Motor neuron (in vitro differentiated cells): ENCODE results near the gene LRRC74A. TPM values are rescaled to one million over a fixed set of nuclear protein-coding genes. Genes with fewer than 3 reads are reported as not detected.
"Not testable (repeated sequence)": the region's sequence is repeated elsewhere in the genome, so short reads cannot be mapped to it uniquely, and the experiment has no call there.

Experiments used
- ATAC-seq, 8 experiments: fragments of 200-7000 bp; cut with Tn5 transposase; replicated peaks in 6 of 8; 2 replicates each; pipeline ENCODE4 v1.8.0; 2021; ENCODE audit warnings: mild to moderate bottlenecking in 8 of 8, moderate library complexity in 8 of 8
- H3K27ac ChIP-seq, 2 donors: fragments of 250-450 bp; sonication (Bioruptor Pico); 2 replicates each; pipeline ENCODE4 v1.9.0; 2021; ENCODE audit warnings: antibody characterized with exemption in 2 of 2, mild to moderate bottlenecking in 2 of 2, moderate library complexity in 1 of 2
- H3K4me1 ChIP-seq, 2 donors: fragments of 250-450 bp; sonication (Bioruptor Pico); replicated peaks in 1 of 2; 2 replicates each; pipeline ENCODE4 v1.6.1; 2021; ENCODE audit warnings: antibody characterized with exemption in 2 of 2, mild to moderate bottlenecking in 2 of 2, moderate library complexity in 1 of 2
- H3K4me3 ChIP-seq, 5 donors: fragments of 250-450 bp; sonication (Bioruptor Pico); 2 replicates each; pipeline ENCODE4 v1.9.0; 2021; ENCODE audit warnings: antibody characterized with exemption in 5 of 5, mild to moderate bottlenecking in 5 of 5, moderate library complexity in 4 of 5
- WGBS, 10 experiments: fragments of 450-650 bp; shearing (Covaris generic); methylation state at CpG; one replicate each; pipeline ENCODE4 v1.0.0; 2022; 5-methylcytosine and 5-hydroxymethylcytosine counted together
- in situ Hi-C, 9 experiments: fragments of 400-800 bp; cut with MboI; loops; one replicate each; pipeline ENCODE4 v1.15.0; 2021; ENCODE audit warnings: low sequenced_read_pairs in 9 of 9, low pct_unique_long_range_greater_than_20kb in 2 of 9; ENCODE audit not compliant: unreplicated experiment in 9 of 9
- total RNA-seq, 8 experiments: library from RNA; unstranded; fragments of 300-600 nt; gene quantifications; 2 replicates each; pipeline versions ENCODE4 v1.2.3 to v1.2.4, GENCODE V29; 2022

Gene LRRC74A
- total RNA-seq, 8 experiments from 2014 or later = 0.38 to 0.80 TPM; not detected in 6

GRCh38 chr14:76884394-76884793, 58.2 kb downstream of the LRRC74A start:
- WGBS, 10 experiments = 53 to 86% (median 76%) methylated on average over 1 to 5 of the region's 6 CpGs; no CpG with 5 or more reads in 7 of the 10 experiments
- in situ Hi-C loops = loop anchor here in 2 of 9 experiments (10.0 to 25.0 kb wide), 2 partner anchors 190 to 428 kb away; partner anchors contain the start of genes GSTZ1 (in 1 of the 2) and POMT2 (in 1 of the 2)
- peak in 1 of 8 experiments; percentile 13 for ATAC-seq
- Histone ChIP-seq H3K27ac (no peak overlapping the region), H3K4me1 (peaks cover 0 to 4% of the 10 kb centered on the region in 2 donors), H3K4me3 (no peak overlapping the region)

- in situ Hi-C loops = loop anchor here in 2 of 9 experiments (10.0 to 25.0 kb wide), 2 partner anchors 190 to 427 kb away; partner anchors contain the start of genes GSTZ1 (in 1 of the 2) and POMT2 (in 1 of the 2)
- H3K27ac ChIP-seq = no peak overlapping the region
Observed at GRCh38 chr14:76884853-76885276, 58.7 kb downstream of the LRRC74A start.

GRCh38 chr14:76887191-76887590, 61.0 kb downstream of the LRRC74A start:
- H3K4me3 ChIP-seq = no peak overlapping the region
- no peak overlapping the region for H3K27ac ChIP-seq
- H3K4me1 ChIP-seq = peaks cover 0 to 4% of the 10 kb centered on the region in 2 donors
- no peak for ATAC-seq
- in situ Hi-C loops = loop anchor here in 2 of 9 experiments (10.0 to 25.0 kb wide), 2 partner anchors 188 to 425 kb away; partner anchors contain the start of genes GSTZ1 (in 1 of the 2) and POMT2 (in 1 of the 2)
- WGBS, 10 experiments = 0 to 90% (median 62%) methylated on average over 1 to 5 of the region's 6 CpGs; no CpG with 5 or more reads in 2 of the 10 experiments

More at GRCh38 chr14:76884853-76885276, 58.7 kb downstream of the LRRC74A start:
- Histone ChIP-seq H3K4me3 (no peak overlapping the region), H3K4me1 (peaks cover 0 to 4% of the 10 kb centered on the region in 2 donors)
- WGBS, 10 experiments = 40 to 74% (median 50%) methylated on average over 2 to 6 of the region's 14 CpGs; no CpG with 5 or more reads in 7 of the 10 experiments
- ATAC-seq = peak in 4 of 8 experiments; percentile 32 to 93 (median 92)

DNA sequence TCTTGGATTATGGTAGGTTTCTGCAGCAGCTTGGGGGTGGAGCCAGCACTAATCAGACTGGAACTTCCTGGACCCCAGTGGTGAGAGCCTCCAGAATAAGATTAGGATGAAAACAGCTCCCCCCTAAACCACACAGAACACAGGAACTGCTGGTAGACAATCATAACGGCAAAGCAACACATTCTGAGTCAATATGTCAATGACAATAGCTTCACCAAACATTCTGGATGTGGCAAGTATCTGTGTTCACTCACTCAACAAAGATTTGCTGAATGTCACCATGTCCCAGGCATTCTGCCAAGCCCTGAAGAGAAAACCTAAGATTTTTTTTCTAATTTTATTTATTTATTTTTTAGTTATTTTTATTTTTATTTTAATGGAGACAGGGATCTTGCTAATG, 65.2 kb downstream of the LRRC74A start:
- Histone ChIP-seq H3K4me1 (no peaks in the 10 kb centered on the region), H3K27ac (no peak overlapping the region), H3K4me3 (no peak overlapping the region)
- ATAC-seq = no peak
- 0 to 100% (median 89%) methylated on average over 1 of the region's 1 CpG; no CpG with 5 or more reads in 5 of the 10 experiments for whole genome bisulfite sequencing, 10 experiments
- in situ Hi-C loops = loop anchor here in 1 of 9 experiments (25.0 kb wide), 1 partner anchor 421 kb away; the partner anchor contains the start of genes GSTZ1 and POMT2

DNA sequence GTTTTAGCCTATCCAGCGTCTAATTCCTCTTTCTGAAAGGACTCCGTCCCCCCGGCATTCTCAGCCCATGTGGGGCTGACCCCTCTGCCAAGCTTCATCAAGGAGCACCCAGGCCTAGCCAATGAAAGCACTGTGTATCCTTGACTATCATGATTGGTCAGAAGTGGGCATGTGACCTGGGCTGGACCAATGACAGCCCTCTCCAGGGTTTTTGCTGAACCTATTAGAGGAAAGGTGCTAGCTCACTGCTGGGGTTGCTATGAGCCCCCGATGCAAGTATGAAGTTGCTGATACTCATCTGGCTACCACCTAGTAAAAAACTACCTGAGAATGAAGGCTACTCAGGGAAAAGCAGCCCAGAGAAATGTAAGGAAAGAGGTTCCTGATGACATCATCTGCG, 68.1 kb downstream of the LRRC74A start:
- H3K4me1 ChIP-seq = no peaks in the 10 kb centered on the region
- H3K27ac ChIP-seq = no peak overlapping the region
- no peak for ATAC-seq
- in situ Hi-C loops = loop anchor here in 1 of 9 experiments (25.0 kb wide), 1 partner anchor 418 kb away; the partner anchor contains the start of genes GSTZ1 and POMT2
- WGBS, 10 experiments = 44 to 100% (median 83%) methylated on average over 1 to 5 of the region's 5 CpGs; no CpG with 5 or more reads in 4 of the 10 experiments
- H3K4me3 ChIP-seq = no peak overlapping the region

DNA sequence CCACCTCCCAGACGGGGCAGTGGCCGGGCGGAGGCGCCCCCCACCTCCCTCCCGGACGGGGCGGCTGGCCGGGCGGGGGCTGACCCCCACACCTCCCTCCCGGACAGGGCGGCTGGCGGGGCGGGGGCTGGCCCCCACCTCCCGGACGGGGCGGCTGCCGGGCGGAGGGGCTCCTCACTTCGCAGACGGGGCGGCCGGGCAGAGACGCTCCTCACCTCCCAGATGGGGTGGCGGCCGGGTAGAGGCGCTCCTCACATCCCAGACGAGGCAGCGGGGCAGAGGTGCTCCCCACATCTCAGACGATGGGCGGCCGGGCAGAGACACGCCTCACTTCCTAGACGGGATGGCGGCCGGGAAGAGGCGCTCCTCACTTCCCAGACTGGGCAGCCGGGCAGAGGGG, 71.8 kb downstream of the LRRC74A start:
- H3K27ac ChIP-seq, H3K4me1 ChIP-seq, ATAC-seq, H3K4me3 ChIP-seq: not testable (repeated sequence)
- in situ Hi-C loops = loop anchor here in 1 of 9 experiments (25.0 kb wide), 1 partner anchor 414 kb away; the partner anchor contains the start of genes GSTZ1 and POMT2
- no CpG with 5 or more reads among the region's 37 CpGs for WGBS, 10 experiments

- in situ Hi-C loops = loop anchor here in 5 of 9 experiments (25.0 kb wide), 1 partner anchor 162 kb away; no protein-coding TSS in a partner anchor
- ATAC-seq = peak in 2 of 8 experiments; percentile 15 to 36
- Histone ChIP-seq H3K27ac (no peak overlapping the region), H3K4me1 (peaks cover 12 to 15% of the 10 kb centered on the region in 2 donors), H3K4me3 (no peak overlapping the region)
- 18 to 86% (median 57%) methylated on average over 1 to 3 of the region's 4 CpGs; no CpG with 5 or more reads in 3 of the 10 experiments for WGBS, 10 experiments
Observed at GRCh38 chr14:76900682-76901081, 74.5 kb downstream of the LRRC74A start.

GRCh38 chr14:76901171-76902055, 75.2 kb downstream of the LRRC74A start:
- in situ Hi-C loops = loop anchor here in 5 of 9 experiments (25.0 kb wide), 1 partner anchor 161 kb away; no protein-coding TSS in a partner anchor
- H3K27ac ChIP-seq = no peak overlapping the region
- H3K4me3 ChIP-seq = no peak overlapping the region
- 46 to 100% (median 80%) methylated on average over 1 to 6 of the region's 6 CpGs; no CpG with 5 or more reads in 1 of the 10 experiments for WGBS, 10 experiments
- ATAC-seq = no peak
- H3K4me1 ChIP-seq = peaks cover 12 to 15% of the 10 kb centered on the region in 2 donors

GRCh38 chr14:76902591-76902990, 76.4 kb downstream of the LRRC74A start:
- H3K4me1 ChIP-seq = peaks cover 12 to 15% of the 10 kb centered on the region in 2 donors
- H3K27ac ChIP-seq = no peak overlapping the region
- ATAC-seq = no peak
- no peak overlapping the region for H3K4me3 ChIP-seq
- in situ Hi-C loops = loop anchor here in 5 of 9 experiments (25.0 kb wide), 1 partner anchor 160 kb away; no protein-coding TSS in a partner anchor
- 14 to 76% (median 50%) methylated on average over 1 to 5 of the region's 5 CpGs; no CpG with 5 or more reads in 4 of the 10 experiments for WGBS, 10 experiments

- H3K4me1 ChIP-seq = peaks cover 12 to 15% of the 10 kb centered on the region in 2 donors
- H3K4me3 ChIP-seq = no peak overlapping the region
- no peak overlapping the region for H3K27ac ChIP-seq
- in situ Hi-C loops = loop anchor here in 5 of 9 experiments (25.0 kb wide), 1 partner anchor 158 kb away; no protein-coding TSS in a partner anchor
- ATAC-seq = peak in 7 of 8 experiments; percentile 47 to 84 (median 62)
- 12 to 92% (median 80%) methylated on average over 2 to 16 of the region's 19 CpGs; no CpG with 5 or more reads in 4 of the 10 experiments for WGBS, 10 experiments
Observed at GRCh38 chr14:76904100-76904739, 78.0 kb downstream of the LRRC74A start.

DNA sequence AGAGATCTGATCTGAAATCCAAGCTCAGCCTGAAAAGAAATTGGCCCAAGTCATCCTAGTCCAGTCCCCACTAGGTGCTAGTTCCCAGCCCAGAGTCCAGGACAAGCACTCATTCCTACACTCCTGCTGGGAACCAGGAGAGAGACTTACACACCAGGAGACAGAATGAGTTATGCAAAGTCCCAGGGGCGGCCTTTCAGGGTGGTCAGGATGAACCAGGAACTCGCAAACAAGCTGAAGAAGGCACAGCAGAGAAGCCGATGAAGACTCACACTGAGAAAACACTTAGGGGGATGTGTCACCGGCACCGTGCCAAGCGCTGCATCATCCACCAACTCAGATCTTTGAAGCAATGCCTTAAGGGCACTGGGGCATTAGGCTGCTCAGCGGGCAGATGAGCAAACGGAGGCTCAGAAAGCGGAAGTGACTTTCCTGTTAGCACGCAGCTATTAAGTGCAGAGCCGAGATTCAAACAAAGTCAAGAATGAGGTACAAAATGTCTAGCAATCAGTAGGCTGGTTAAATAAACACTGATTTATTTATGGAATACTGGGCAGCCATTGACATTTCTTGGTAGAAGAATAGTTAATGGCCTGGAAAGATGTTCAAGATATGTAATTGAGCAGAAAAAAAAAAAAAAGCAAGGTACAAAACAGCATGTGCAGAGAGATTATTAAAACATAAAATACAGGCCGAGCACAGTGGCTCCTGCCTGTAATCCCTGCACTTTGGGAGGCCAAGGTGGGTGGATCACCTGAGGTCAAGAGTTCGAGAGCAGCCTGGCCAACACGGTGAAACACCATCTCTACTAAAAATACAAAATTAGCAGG, 78.7 kb downstream of the LRRC74A start:
- no peak overlapping the region for H3K4me3 ChIP-seq
- H3K27ac ChIP-seq = no peak overlapping the region
- in situ Hi-C loops = loop anchor here in 5 of 9 experiments (25.0 kb wide), 1 partner anchor 157 kb away; no protein-coding TSS in a partner anchor
- peak; percentile 20 to 88 (median 56) for ATAC-seq
- 4 to 100% (median 73%) methylated on average over 1 to 13 of the region's 14 CpGs for WGBS, 10 experiments
- peaks cover 12 to 15% of the 10 kb centered on the region in 2 donors for H3K4me1 ChIP-seq
